ENCODE measurements around the gene MEI1. TPM values are rescaled to one million over a fixed set of nuclear protein-coding genes. Genes with fewer than 3 reads are reported as not detected.
"Not testable (repeated sequence)": the region's sequence is repeated elsewhere in the genome, so short reads cannot be mapped to it uniquely, and the experiment has no call there.

The MEI1 gene
- polyA plus RNA-seq, 1 donor: 4.6 TPM

GRCh38 chr22:41821471-41822316 lies 122.4 kb downstream of the MEI1 start:
- DNase-seq: no peak

DNA sequence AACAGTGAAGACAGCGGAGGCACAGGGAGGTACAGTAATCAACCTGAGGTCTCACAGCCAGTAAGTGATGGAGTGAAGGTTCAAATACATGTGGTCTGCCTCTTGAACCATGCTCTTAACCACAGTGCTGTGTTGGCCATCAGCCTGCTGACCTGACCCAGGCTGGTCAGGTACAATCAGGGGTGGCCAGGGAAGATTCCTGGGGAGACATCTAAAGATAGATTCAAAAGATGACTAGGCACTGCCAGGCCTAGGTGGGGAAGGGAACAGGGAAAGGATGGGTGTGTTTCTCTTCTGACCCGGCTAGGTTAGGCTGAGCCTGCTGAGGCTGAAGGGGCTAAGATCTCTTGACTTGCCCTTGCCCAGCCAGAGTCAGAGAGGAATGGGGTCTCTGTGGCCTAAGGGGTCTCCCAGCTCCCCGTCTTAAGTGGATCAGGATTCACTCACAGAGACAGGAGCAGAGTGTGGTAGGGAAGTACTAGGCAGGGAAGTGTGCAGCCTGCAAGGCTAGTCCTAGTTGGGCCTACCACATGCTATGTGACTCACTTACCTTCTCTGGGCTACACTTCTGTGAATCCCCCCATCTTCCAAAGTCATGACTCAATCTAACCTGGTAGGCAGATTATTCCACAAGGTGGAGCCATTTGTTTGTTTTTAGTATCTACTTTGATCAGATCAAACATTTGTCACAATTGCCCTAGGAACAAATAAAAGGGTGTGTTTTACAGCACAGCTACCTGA lies 123.2 kb downstream of the MEI1 start:
- no peak for DNase-seq

- DNase-seq: no peak
These were observed 124.5 kb downstream of the MEI1 start for GRCh38 chr22:41823797-41824196.

GRCh38 chr22:41825376-41825775 lies 126.1 kb downstream of the MEI1 start:
- no peak for DNase-seq

DNA sequence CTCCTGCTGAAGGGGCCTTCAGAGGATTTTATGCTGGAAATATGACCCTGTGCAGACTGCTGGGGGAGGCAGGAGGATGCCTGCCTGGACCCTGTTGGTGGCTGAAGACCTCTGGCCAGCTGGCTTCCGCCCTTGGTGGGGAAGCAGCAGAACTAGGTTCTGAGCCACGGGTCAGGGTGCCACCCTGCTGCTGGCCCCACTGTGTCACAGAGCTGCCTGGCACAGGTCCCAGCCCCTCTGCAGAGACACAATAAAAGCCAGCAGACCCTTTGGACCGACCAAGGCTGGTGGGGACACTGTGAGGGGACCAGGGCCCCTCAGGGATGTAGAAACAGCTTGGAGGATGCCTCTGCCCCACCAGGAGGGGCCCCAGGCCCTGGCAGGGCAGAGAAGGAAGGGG lies 126.7 kb downstream of the MEI1 start:
- DNase-seq: no peak

DNA sequence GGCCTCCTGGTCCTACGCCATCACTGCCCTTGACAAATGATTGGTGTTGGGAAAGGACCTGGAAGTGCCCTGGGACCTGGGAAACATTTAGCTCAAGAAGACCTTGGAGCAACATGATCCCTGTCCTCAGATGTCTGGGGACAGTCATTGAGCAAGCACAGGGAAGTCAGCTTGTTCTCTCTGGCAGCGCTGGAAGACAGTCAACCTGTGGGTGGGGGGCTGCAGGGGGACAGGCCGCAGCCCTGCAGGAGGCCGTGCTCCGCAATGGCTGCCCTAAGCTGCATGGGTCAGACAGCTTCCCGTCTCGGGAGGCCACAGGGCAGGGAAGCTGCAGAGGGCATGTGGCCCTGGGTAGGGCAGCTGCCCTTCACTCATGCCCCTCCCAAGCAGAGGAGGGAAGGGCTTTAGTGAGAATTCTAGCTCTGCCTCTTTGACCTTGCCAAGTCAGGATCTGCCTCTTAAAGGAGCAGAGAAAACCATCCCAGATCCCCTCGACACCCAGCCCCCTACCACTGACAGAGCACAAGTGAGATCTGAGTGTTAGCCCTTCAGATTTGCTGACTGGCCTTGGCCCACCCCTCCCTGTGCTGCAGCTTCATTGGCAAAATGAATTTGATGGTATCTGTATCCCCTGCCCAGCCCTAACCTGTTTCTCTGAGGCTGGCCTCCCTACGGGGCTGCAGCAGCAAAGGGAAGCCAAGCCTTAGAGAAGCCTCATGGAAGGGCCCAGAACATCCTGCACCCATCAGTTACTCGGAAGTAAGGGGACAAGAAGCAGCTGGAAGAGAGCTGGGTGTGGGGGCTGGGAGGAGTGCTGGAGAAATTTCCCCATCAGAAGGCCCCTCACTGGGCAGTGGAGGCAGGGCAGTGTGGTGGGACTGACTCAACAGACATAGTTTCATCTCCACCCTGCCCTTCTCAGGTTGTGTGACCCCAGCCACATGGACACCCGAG lies 127.4 kb downstream of the MEI1 start:
- DNase-seq: peak; percentile 39

DNA sequence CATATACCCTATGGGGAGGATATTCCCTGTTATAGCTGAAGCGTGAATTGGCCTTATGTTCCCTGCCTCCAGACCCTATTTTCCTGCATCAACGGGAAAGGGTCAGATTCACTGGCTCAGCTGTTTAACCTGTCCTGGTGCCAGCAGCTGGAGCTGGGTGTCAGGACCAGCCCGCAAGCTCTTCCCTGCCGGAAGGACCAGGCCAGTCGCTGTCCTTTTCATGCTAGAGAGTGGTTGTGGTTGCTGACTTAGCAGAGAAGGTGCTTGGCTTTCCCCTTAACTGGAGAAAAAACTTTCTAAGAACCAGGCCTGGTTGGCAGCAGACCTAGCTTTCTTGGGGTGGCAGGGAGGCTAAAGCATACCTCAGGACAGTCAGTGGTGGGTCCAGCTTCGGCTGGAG lies 128.4 kb downstream of the MEI1 start:
- no peak for DNase-seq

GRCh38 chr22:41828516-41828915 lies 129.2 kb downstream of the MEI1 start:
- no peak for DNase-seq

DNA sequence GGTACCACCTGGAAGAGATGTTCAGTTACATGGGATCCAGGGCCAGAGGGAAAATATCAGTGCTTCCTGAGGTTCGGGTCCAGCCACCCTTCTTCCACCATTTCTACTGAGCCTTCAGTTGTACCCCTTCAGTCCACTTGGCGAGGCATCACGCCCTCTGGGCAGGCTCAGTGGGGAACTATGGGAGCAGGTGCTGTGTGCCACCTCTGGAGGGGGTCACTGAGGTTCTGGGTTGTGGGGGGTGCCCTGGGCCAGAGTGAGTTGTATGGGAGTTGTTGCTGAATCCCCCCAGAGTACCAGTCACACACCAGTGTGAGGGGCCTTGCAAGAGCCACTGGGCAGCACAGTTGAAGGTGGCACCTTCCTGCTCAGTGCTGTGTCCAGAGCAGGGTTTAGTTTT lies 130.9 kb downstream of the MEI1 start:
- DNase-seq: no peak

DNA sequence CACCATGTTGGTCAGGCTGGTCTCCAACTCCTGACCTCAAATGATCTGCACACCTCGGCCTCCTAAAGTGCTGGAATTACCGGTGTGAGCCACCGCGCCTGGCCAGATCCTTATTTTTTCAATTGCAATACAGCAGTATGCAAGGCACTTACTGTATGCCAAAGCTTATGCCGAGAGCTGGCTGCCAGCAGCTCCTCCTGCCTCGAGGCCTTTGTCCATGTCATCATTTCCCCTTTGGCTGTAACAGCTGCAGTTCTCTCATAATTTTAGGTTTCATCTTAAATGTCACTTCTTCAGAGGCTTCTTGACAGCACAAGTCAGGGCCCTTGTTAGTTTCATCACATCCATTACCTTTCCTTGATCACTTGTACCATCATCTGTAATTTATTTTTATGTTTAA lies 132.1 kb downstream of the MEI1 start:
- DNase-seq: no peak

GRCh38 chr22:41831828-41832552 lies 132.7 kb downstream of the MEI1 start:
- DNase-seq: peak; percentile 35

GRCh38 chr22:41832553-41833368 lies 133.5 kb downstream of the MEI1 start, which contains the start of gene SREBF2:
TSS of gene SREBF2 (plus strand) at chr22:41833105. CDS start at chr22:41833271, 166 bp downstream.
- DNase-seq: peak; percentile 100

DNA sequence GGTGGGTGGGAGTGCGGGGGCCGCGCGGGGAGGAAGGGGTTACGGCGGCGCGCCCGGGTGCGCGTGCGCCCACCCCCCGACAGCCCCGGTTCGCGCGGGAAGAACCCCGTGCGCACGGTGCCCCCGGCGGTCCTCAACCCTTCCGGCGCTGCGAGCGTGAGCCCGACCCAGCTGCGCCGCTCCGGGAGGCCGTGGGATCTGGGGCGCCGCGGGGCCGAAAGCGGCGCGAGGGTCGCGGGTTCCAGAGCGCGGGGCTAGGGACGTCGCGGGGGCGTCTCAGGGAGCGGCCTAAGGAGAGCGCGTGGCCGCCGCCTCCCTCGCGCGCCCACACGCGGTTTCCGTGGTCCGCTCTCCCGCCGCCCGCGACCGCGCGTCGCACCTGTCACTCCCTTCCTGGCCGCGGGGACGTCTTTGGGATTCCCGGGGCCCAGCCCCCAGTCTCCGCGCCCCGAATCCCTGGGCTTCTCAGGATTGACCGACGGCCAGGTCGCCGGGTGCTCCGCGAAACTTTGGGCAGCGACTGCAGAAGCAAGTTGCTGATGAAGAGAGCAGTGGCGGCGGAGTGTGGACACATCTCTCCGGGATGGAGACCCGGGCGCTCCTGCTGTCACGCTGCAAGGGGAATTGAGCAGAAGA lies 134.2 kb downstream of the MEI1 start:
- no peak for DNase-seq

GRCh38 chr22:41834005-41834944 lies 135.0 kb downstream of the MEI1 start:
- DNase-seq: no peak

DNA sequence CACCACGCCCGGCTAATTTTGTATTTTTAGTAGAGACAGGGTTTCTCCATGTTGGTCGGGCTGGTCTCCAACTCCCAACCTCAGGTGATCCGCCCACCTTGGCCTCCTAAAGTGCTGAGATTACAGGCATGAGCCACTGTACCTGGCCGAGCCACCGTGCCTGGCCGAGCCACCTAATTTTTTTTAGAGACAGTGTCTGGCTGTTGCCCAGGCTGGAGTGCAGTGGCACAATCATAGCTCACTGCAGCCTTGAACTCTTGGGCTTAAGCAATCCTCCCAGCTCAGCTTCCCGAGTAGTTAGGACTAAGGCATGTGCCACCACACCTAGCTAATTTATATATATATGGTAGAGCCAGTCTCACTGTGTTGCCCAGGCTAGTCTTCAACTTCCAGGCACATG lies 136.2 kb downstream of the MEI1 start:
- not testable (repeated sequence) for DNase-seq

GRCh38 chr22:41836551-41836950 lies 137.2 kb downstream of the MEI1 start:
- no peak for DNase-seq

- no peak for DNase-seq
These were observed 139.7 kb downstream of the MEI1 start for GRCh38 chr22:41838842-41839618.

DNA sequence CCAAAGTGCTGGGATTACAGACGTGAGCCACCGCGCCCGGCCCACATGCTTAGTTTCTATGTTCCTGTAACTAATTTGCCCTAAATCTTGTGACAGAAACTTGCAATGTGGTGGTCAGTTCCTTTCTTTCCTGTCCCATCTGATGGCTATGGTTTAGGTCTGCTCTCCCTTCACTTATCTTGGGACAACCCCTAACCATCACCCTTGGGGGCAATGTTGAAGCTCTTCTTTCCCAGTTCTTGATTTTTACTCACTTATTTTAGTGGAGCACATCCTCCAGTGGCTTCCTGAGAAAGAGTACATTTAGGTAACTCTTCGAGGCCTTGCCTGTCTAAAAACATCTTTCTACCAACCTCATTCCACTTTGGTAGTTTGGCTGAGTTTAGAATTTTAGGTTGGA lies 140.9 kb downstream of the MEI1 start:
- no peak for DNase-seq

Data from left kidney (tissue), 2 donors.